AG04450 (cell line): ENCODE data around the gene WASHC3. TPM values are rescaled to one million over a fixed set of nuclear protein-coding genes. Genes with fewer than 3 reads are reported as not detected.

Experiments used
- CTCF ChIA-PET: fragments of 300-600, 350-600 bp; formaldehyde crosslinking; extraction: SDS; loops from one replicate; lab custom pipeline; 2022; ENCODE audit warnings: antibody characterized with exemption, inconsistent platforms; lab: Charles Lee
- POLR2A ChIA-PET: fragments of 350-600 bp; formaldehyde crosslinking; extraction: SDS; loops from one replicate; lab custom pipeline; 2021; ENCODE audit warnings: antibody characterized with exemption, inconsistent platforms; lab: Yijun Ruan, JAX
- DNase-seq: peaks from one replicate; pipeline ENCODE4 v3.0.0-alpha.2; 2011; ENCODE audit warnings: low read depth, low spot score
- H3K27ac ChIP-seq: one replicate; pipeline ENCODE4 v1.5.1; 2012; ENCODE audit warnings: low read depth, low read length, control low read depth
- H3K27me3 ChIP-seq: one replicate; pipeline ENCODE4 v1.6.0; 2012; ENCODE audit warnings: low read length; ENCODE audit not compliant: control insufficient read depth, insufficient read depth
- H3K4me3 ChIP-seq: 2 replicates; pipeline ENCODE4 v1.5.1; 2011; ENCODE audit warnings: mild to moderate bottlenecking, low read depth, low read length, control low read depth
- H3K9me3 ChIP-seq: 2 replicates; pipeline ENCODE4 v1.5.1; 2012; ENCODE audit warnings: low read length; ENCODE audit not compliant: control insufficient read depth, insufficient read depth
- polyA plus RNA-seq: library from polyadenylated mRNA; depleted of rRNA; stranded (reverse); fragments of >200 nt; gene quantifications from 2 replicates; pipeline ENCODE4 v1.2.3, GENCODE V29; 2011
- TF ChIP-seq, protein P1 (sequence below): IDR thresholded peaks from 2 replicates; pipeline ENCODE4 v1.5.1; 2011; ENCODE audit warnings: low read depth, low read length, control low read depth, inconsistent platforms

WASHC3 gene
- polyA plus RNA-seq, 1 experiment = 93.8 TPM

DNA sequence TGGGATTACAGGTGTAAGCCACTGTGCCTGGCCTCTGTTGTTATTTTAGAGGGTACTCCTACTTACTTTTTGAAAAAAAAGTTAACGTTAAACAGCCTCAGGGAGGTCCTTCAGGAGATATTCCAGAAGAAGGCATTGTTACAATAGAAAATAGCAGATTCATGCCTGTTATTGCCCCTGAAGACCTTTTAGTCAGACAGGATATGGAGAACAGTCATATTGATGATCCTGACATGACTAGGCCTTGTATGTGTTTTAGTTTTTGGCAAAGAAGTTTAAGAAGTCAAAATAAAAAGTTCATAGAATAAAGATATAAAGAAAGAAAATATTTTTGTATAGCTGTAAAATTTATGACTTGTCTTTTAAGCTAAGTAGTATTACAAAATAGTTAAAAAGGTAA lies 45.3 kb downstream of the WASHC3 start:
- CTCF ChIA-PET = no interaction called here
- POLR2A ChIA-PET = no interaction called here
- no peak for DNase-seq
- no peaks in the 10 kb centered on the region for H3K9me3 ChIP-seq
- H3K27me3 ChIP-seq = no peaks in the 10 kb centered on the region
- H3K27ac ChIP-seq = no peak overlapping the region
- TF ChIP-seq, protein P1, sequence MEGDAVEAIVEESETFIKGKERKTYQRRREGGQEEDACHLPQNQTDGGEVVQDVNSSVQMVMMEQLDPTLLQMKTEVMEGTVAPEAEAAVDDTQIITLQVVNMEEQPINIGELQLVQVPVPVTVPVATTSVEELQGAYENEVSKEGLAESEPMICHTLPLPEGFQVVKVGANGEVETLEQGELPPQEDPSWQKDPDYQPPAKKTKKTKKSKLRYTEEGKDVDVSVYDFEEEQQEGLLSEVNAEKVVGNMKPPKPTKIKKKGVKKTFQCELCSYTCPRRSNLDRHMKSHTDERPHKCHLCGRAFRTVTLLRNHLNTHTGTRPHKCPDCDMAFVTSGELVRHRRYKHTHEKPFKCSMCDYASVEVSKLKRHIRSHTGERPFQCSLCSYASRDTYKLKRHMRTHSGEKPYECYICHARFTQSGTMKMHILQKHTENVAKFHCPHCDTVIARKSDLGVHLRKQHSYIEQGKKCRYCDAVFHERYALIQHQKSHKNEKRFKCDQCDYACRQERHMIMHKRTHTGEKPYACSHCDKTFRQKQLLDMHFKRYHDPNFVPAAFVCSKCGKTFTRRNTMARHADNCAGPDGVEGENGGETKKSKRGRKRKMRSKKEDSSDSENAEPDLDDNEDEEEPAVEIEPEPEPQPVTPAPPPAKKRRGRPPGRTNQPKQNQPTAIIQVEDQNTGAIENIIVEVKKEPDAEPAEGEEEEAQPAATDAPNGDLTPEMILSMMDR = no peak
- no peak overlapping the region for H3K4me3 ChIP-seq

DNA sequence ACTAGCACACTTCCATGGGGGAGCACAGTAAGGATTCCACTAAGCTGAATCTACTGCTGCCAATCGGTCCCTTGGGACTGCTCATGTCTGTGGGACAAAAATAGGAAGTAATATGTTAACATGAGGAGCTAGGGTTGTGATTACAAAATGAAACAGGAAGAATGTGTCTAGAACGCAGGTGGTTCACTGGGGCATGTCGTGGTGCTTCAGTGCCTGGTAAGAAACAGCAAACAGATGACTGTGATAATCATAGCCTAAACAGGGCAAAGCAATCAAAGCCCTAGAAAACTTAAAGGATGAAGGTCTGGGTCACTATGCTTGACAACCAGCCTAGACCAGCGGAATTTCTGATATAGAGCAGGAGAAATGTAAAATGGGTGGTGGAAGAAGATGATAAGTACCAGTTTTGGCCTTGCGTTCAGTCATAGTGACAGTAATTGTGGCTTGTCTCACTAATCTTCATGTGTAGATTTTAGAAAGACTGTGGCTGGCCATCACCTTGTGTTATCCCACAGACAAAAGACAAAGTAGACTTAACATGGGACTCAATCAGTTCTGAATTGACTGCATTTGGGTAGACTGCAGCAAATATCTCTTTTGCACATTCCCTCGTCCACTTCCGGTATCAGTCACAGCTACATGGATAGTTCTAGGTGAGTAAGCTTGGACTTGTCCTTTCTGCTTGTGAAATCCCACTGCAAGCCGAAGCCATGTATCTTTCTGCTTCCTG lies 51.4 kb downstream of the WASHC3 start:
- H3K27me3 ChIP-seq = no peaks in the 10 kb centered on the region
- TF ChIP-seq, protein P1 = no peak
- DNase-seq = no peak
- H3K4me3 ChIP-seq = no peak overlapping the region
- POLR2A ChIA-PET = no interaction called here
- H3K27ac ChIP-seq = no peak overlapping the region
- H3K9me3 ChIP-seq = no peaks in the 10 kb centered on the region
- CTCF ChIA-PET = interaction anchor here (0.6 kb wide), 1 partner anchor 127 kb away, joined by 4 read pairs; no protein-coding TSS in a partner anchor

DNA sequence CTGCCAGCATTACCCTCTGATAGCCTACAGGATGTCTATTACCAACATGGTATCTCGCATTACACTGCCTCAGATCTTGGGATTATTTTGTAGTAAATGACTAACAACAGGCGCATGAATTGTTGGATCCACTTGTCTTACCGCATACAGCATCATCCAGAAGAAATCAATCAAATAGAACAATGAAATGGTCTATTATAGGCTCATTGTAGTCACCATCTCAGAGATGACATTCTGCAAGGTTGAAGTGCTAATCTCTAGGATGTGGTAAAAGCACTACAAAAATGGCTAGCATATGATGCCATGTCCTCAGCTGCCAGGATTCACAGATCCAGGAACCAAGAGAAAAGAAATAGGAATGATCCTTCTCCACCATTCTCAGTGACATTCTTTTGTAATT lies 52.0 kb downstream of the WASHC3 start:
- no peak overlapping the region for H3K4me3 ChIP-seq
- no peak for DNase-seq
- TF ChIP-seq, protein P1 = no peak
- CTCF ChIA-PET = no interaction called here
- no peaks in the 10 kb centered on the region for H3K9me3 ChIP-seq
- no peak overlapping the region for H3K27ac ChIP-seq
- POLR2A ChIA-PET = no interaction called here
- no peaks in the 10 kb centered on the region for H3K27me3 ChIP-seq

DNA sequence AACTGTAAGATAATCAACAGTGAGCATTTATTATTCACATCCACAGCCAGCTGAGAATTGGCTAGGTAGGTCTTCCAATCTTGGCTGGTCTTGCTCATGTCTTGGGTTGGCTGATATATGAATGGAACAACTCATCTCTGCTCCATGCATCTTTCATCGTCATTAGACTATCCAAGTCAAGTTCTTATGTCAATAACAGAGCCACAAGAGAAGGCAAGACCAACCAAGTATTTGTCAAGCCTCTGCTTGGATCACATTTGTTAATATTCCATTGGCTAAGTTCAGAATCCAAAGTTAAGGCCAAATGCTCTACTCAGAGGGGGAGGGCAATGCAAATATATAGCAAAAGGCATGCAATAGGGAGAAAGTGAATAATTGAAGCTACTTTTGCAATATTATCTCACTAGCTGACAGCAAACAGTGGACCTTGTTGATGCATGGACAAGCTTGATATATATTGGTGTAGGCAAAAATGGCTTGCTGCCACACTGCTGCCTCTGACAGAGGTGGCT lies 53.1 kb downstream of the WASHC3 start:
- no peaks in the 10 kb centered on the region for H3K9me3 ChIP-seq
- H3K27ac ChIP-seq = no peak overlapping the region
- H3K27me3 ChIP-seq = no peaks in the 10 kb centered on the region
- POLR2A ChIA-PET = no interaction called here
- H3K4me3 ChIP-seq = no peak overlapping the region
- DNase-seq = no peak
- CTCF ChIA-PET = interaction anchor here (0.9 kb wide), 1 partner anchor 178 kb away, joined by 3 read pairs; the partner anchor contains the start of gene GNPTAB
- TF ChIP-seq, protein P1 = no peak

DNA sequence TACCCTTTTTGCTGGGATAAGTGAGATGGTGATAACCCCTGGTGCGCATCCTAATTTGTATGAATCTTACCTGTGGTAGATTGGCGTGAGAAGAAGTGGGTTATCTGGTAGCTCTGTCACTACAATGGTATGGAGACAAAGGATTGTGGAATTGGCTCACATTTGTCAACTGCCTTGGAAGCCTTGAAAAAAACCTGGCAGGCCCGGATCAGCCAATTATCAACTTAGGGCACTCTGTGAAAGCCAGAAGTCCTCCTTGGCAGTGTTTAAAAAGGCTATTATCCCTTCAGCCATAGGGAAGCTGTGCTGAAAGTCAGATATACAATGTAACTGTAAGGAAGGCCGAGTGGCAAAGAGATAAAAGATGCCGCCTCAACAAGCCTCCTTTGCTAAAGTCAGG lies 56.5 kb downstream of the WASHC3 start:
- Histone ChIP-seq H3K27ac (no peak overlapping the region), H3K9me3 (no peaks in the 10 kb centered on the region), H3K4me3 (no peak overlapping the region), H3K27me3 (no peaks in the 10 kb centered on the region)
- CTCF ChIA-PET = no interaction called here
- POLR2A ChIA-PET = no interaction called here
- TF ChIP-seq, protein P1 = no peak
- DNase-seq = no peak
